GM19043 (cell line): ENCODE measurements around the gene PTPN23.

ENCODE experiments used
- ATAC-seq: cut with Tn5 transposase; IDR thresholded peaks from one replicate; pipeline ENCODE4 v1.9.1; 2021; ENCODE audit warnings: low read depth; ENCODE audit not compliant: unreplicated experiment

The PTPN23 gene

DNA sequence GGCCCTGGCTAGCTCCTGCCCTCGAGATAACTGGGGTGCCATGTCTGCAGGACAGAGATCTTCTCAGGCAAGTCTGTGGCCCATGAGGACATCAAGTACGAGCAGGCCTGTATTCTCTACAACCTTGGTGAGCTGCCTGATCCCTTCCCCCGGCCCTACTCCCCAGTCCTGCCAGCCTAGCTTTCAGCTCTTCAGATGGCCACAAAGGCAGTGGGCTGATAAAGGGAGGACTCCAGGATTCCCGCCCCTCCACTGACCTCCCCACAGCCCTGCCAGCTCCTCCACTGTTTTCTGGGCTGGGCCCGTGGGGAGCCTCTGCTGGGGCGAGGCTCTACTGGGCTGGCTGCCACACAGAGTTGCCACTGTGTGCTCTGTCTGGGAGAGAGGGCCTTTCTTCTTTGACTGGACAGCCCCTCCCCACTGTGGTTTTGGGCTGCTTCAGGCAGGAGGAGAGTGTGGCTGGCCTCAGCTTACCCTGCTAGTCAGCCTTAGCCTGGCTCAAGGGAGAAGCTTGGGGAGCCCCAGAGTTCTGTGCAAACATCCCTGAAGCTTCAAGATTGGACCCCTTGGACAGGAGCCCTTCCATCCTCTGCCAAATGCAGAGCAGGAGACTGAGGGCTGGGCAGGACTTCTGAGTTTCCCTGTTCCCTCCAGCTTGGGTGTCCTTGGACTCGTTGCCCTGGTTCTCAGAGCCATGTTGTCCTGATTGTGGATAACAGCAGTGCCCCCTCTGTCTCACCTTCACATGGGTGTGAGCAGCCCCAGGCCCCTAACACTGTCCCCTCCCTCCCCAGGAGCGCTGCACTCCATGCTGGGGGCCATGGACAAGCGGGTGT lies 24.4 kb downstream of the PTPN23 start:
- no peak for ATAC-seq

DNA sequence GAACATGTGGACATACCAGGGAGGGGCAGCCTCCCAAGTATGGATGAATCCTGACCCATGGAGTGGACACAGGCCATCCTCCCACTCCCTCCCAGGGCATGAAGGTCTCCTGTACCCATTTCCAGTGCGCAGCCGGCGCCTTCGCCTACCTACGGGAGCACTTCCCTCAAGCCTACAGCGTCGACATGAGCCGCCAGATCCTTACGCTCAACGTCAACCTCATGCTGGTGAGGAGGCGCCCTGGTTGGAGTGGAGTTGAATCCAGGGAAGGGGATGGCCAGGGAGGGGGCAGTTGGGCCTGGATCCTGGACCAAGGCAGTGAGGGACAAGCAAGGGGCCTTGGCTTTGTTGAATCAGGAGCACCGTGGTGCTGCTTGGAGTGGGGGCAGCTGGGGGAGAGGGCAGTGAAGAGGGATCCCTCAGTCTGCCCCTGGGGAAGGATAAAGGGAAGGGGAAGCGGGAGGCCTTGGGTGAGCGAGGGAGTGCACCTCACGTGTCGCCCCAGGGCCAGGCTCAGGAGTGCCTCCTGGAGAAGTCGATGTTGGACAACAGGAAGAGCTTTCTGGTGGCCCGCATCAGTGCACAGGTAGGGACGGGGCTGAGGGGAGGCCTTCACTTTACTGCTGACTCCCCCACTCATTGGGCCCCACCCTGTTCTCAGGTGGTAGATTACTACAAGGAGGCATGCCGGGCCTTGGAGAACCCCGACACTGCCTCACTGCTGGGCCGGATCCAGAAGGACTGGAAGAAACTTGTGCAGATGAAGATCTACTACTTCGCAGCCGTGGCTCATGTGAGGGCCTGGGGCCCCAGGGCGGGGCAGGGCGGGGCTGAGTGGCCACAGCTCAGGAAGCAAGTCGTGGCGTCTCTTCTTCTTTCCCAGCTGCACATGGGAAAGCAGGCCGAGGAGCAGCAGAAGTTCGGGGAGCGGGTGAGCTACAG lies 25.3 kb downstream of the PTPN23 start:
- ATAC-seq, result no peak

DNA sequence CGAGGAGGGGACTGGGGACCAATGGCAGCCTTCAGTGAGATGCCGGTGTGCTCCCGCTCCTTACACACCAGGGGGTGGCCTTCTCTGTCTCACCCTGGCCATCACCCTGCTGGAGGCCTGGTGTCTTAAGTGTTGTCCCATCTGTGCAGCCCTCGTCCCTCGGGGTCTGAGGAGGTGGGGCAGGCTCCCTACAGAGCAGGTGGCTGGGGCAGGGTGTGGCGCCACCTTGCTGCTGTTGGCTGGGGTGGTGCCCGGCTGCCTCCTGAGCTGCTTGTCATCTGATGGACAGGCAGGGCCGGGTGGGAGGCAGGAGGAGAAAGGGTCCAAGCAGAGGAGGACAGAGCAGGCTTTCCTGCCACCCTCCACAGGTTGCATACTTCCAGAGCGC lies 25.9 kb downstream of the PTPN23 start:
- no peak for ATAC-seq

DNA sequence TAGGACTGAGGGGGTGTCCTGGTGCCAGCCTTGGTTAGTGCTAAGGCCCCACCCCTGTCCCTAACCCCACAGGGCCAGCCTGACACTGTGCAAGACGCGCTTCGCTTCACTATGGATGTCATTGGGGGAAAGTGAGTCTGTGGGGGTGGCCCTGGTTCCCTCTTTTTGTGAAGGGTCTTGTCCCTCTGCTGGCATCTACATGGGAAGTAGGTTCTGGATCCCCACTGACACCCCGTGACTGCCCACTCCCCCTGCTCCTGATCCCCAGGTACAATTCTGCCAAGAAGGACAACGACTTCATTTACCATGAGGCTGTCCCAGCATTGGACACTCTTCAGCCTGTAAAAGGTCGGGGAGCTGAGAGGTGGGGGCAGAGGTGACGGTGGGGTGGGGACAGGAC lies 26.4 kb downstream of the PTPN23 start:
- no peak for ATAC-seq

DNA sequence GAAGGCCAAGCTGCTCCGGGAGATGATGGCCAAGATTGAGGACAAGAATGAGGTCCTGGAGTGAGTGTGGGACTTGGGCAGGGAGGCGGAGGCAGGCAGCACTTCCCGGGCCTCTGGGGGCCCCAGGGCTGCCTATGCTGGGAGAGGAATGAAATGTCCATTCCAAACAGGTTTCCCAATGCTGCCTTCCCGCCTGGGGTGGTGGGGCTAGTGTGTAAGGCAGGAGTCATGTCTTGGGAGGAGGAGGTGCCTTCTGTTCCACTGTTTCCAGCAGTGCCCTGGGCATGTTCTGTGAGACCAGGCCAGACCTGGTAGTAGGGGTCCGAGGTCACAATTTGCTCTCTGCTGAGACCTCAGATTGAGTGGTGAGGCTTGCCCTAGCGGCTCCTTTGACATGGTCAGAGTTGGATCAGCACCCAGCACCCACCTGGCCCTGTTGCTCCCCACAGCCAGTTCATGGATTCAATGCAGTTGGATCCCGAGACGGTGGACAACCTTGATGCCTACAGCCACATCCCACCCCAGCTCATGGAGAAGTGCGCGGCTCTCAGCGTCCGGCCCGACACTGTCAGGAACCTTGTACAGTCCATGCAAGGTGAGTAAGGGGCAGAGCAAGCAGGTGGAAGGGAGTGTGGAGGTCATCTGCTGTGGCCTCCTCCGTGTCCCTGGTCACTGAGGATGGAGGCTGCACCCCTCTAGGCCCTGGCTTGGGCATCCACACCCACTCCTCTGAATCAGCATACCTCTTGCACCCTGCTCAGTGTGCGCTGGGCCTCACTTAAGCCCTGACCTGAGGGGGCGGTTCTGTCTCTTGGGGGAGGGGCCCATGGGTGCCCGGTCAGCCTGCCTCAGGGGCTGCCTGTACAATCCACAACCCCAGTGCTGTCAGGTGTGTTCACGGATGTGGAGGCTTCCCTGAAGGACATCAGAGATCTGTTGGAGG lies 27.3 kb downstream of the PTPN23 start:
- ATAC-seq, result no peak

DNA sequence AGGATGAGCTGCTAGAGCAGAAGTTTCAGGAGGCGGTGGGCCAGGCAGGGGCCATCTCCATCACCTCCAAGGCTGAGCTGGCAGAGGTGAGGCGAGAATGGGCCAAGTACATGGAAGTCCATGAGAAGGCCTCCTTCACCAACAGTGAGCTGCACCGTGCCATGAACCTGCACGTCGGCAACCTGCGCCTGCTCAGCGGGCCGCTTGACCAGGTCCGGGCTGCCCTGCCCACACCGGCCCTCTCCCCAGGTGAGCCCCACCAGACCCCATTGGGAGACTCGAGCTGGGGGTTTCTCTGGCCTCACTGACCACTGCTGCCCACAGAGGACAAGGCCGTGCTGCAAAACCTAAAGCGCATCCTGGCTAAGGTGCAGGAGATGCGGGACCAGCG lies 28.0 kb downstream of the PTPN23 start:
- ATAC-seq, result no peak

GRCh38 chr3:47409284-47409683 lies 28.5 kb downstream of the PTPN23 start:
- no peak for ATAC-seq

DNA sequence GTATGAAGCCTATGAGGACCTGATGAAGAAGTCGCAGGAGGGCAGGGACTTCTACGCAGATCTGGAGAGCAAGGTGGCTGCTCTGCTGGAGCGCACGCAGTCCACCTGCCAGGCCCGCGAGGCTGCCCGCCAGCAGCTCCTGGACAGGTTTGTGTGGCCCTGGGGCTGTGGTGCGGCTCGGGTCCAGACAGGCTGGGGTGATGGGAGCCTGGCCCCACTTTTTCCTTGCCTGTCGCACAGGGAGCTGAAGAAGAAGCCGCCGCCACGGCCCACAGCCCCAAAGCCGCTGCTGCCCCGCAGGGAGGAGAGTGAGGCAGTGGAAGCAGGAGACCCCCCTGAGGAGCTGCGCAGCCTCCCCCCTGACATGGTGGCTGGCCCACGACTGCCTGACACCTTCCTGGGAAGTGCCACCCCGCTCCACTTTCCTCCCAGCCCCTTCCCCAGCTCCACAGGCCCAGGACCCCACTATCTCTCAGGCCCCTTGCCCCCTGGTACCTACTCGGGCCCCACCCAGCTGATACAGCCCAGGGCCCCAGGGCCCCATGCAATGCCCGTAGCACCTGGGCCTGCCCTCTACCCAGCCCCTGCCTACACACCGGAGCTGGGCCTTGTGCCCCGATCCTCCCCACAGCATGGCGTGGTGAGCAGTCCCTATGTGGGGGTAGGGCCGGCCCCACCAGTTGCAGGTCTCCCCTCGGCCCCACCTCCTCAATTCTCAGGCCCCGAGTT lies 29.0 kb downstream of the PTPN23 start:
- ATAC-seq, result no peak

- no peak for ATAC-seq
Observed at GRCh38 chr3:47410417-47410720, 29.5 kb downstream of the PTPN23 start.

- ATAC-seq, result no peak
Observed at GRCh38 chr3:47410801-47411646, 30.2 kb downstream of the PTPN23 start.

DNA sequence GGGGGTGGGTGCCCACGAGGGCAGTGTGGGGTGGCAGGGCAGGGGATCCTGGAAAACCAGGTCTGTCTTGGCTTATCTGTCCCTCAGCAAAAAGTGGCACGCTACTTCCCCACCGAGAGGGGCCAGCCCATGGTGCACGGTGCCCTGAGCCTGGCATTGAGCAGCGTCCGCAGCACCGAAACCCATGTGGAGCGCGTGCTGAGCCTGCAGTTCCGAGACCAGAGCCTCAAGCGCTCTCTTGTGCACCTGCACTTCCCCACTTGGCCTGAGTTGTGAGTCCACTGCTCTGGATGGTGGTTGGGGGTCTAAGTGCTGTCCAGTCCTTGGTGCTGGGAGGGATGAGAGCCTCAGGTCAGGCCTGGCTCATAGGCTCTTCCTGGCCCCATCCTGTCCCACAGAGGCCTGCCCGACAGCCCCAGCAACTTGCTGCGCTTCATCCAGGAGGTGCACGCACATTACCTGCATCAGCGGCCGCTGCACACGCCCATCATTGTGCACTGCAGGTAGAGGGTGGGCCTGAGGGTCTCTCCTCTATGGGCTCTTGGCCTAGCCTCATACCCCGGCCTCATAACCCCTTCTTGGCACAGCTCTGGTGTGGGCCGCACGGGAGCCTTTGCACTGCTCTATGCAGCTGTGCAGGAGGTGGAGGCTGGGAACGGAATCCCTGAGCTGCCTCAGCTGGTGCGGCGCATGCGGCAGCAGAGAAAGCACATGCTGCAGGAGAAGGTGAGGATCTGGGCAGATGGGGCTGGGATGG lies 31.1 kb downstream of the PTPN23 start:
- ATAC-seq, result no peak

GRCh38 chr3:47412453-47412756 lies 31.6 kb downstream of the PTPN23 start:
- ATAC-seq, result no peak

DNA sequence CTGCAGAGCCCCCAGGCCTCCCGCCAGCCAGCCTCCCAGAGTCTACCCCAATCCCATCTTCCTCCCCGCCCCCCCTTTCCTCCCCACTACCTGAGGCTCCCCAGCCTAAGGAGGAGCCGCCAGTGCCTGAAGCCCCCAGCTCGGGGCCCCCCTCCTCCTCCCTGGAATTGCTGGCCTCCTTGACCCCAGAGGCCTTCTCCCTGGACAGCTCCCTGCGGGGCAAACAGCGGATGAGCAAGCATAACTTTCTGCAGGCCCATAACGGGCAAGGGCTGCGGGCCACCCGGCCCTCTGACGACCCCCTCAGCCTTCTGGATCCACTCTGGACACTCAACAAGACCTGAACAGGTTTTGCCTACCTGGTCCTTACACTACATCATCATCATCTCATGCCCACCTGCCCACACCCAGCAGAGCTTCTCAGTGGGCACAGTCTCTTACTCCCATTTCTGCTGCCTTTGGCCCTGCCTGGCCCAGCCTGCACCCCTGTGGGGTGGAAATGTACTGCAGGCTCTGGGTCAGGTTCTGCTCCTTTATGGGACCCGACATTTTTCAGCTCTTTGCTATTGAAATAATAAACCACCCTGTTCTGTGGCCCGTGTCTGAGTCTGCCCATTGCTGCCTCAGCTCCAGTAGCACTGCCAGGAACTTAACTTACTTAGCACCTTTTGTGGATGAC lies 32.2 kb downstream of the PTPN23 start:
- ATAC-seq, result no peak

- no peak for ATAC-seq
Observed at GRCh38 chr3:47413751-47414150, 32.9 kb downstream of the PTPN23 start.

- no peak for ATAC-seq
Observed at GRCh38 chr3:47414161-47414564, 33.3 kb downstream of the PTPN23 start.

DNA sequence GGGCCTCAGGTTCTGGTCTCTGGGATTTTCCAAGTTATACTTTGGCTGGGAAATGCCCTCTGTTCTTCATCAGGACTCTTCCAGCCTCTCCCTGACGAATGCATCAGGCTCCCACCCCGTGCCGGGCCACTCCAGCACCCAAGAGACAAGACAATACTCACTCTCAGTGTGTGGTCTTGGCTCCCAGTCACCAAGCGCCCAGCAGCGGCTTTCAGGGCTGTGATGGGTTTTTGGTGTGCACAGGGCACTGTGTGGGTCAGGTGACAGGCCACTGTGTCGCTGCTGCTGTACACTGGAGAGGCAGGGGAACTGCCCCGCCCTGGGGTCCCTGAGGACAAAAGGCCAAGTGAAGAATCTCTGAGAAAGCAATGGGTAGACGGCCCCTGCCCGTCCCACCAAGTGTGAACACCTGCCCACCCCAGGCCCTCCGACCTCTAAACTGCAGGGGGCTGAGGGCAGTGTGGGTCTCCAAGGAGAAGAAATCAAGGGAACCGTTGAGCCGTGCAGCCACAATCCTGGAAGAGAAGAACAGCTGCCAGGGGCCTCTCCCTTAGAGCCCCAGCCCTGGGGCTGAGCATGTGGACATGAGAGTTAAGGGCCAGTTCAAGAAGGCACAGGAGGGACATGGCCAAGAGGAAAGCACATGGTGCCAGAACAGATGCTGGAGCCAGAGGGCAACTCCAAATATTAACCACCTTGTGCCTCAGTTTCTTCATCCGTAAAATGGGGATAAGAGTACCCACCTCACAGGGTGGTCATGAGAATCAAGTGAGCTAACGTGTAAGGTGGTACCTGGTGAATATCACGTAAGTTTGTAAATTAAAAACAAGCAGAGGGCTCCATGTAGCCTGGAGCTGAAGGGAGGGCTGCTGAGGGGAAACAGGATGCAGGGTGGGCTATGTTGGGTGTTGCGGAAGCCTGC lies 34.1 kb downstream of the PTPN23 start:
- no peak for ATAC-seq

- ATAC-seq, result no peak
Observed at GRCh38 chr3:47416041-47416440, 35.2 kb downstream of the PTPN23 start.
